GM19328 (cell line): Measurements from ENCODE around the gene LRRC28.

Source experiments
- ATAC-seq: cut with Tn5 transposase; IDR thresholded peaks from one replicate; pipeline ENCODE4 v1.9.1; 2021; ENCODE audit warnings: mild to moderate bottlenecking, moderate library complexity; ENCODE audit not compliant: unreplicated experiment

Gene LRRC28

GRCh38 chr15:99305761-99306505, 54.7 kb downstream of the LRRC28 start:
- no peak for ATAC-seq

- no peak for ATAC-seq
Observed at GRCh38 chr15:99306694-99307338, 55.5 kb downstream of the LRRC28 start.

GRCh38 chr15:99307735-99308134, 56.5 kb downstream of the LRRC28 start:
- ATAC-seq = no peak

GRCh38 chr15:99310745-99311144, 59.5 kb downstream of the LRRC28 start:
- ATAC-seq = no peak

- no peak for ATAC-seq
Observed at GRCh38 chr15:99312228-99312627, 60.9 kb downstream of the LRRC28 start.

GRCh38 chr15:99312794-99313193, 61.5 kb downstream of the LRRC28 start:
- ATAC-seq = no peak

GRCh38 chr15:99315636-99316035, 64.4 kb downstream of the LRRC28 start:
- ATAC-seq = no peak

- ATAC-seq = no peak
Observed at GRCh38 chr15:99320374-99321215, 69.3 kb downstream of the LRRC28 start.

- ATAC-seq = no peak
Observed at GRCh38 chr15:99321468-99321867, 70.2 kb downstream of the LRRC28 start.

GRCh38 chr15:99322643-99323405, 71.5 kb downstream of the LRRC28 start:
- ATAC-seq = no peak

- no peak for ATAC-seq
Observed at GRCh38 chr15:99324082-99324620, 72.9 kb downstream of the LRRC28 start.

- ATAC-seq = no peak
Observed at GRCh38 chr15:99324700-99325099, 73.4 kb downstream of the LRRC28 start.

GRCh38 chr15:99326235-99326634, 75.0 kb downstream of the LRRC28 start:
- no peak for ATAC-seq

- ATAC-seq = no peak
Observed at GRCh38 chr15:99328106-99329072, 77.1 kb downstream of the LRRC28 start.

- no peak for ATAC-seq
Observed at GRCh38 chr15:99331381-99331780, 80.1 kb downstream of the LRRC28 start.

- ATAC-seq = no peak
Observed at GRCh38 chr15:99333413-99333812, 82.1 kb downstream of the LRRC28 start.

- ATAC-seq = no peak
Observed at GRCh38 chr15:99333981-99334380, 82.7 kb downstream of the LRRC28 start.

- no peak for ATAC-seq
Observed at GRCh38 chr15:99335508-99335907, 84.2 kb downstream of the LRRC28 start.

GRCh38 chr15:99336794-99337193, 85.5 kb downstream of the LRRC28 start:
- no peak for ATAC-seq
